GM21447 (cell line): ENCODE measurements around the gene ICOSLG.
"Not testable (repeated sequence)": the region's sequence is repeated elsewhere in the genome, so short reads cannot be mapped to it uniquely, and the experiment has no call there.

ENCODE experiments used
- ATAC-seq: cut with Tn5 transposase; IDR thresholded peaks from one replicate; pipeline ENCODE4 v1.9.1; 2021; ENCODE audit not compliant: unreplicated experiment

The ICOSLG gene

DNA sequence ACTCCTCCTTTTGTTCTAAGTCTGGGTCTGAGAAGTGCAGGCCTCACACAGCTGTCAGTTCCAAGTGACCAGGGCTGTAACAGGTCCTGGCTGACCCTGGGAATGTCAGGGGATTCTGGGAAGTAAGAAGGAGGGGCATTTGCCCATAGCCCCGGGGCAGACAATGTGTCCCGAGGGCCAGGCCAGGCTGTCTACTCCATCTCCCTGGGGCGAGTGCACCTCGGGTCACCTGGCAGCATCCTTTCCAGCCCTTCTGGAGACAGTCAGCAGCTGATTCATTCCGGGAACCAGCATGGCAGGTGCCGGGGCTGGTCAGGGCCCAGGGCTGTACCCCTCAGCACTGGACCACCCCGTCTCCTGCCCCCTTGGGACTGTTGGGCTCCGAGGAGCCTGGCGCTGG, 13.1 kb downstream of the ICOSLG start:
- ATAC-seq, result not testable (repeated sequence)

DNA sequence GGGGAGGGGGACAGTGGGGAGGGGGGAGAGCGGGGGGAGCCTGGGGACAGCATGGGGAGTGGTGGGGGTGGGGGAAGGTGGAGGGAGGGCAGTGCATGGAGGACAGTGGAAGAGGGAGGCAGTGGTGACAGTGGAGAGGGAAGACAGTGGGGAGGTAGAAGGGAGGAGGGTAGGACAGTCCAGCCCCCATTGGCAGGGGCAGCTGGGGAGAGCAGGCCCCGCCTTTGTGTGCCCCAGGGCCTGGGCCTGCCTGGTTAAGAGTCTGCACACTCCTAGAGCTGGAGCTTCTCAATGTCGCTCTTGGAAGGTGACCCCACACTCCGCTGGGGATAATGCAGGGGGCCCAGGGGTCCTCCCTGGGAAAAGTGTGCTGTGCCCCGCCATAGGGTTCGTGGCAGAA, 15.1 kb downstream of the ICOSLG start:
- not testable (repeated sequence) for ATAC-seq

DNA sequence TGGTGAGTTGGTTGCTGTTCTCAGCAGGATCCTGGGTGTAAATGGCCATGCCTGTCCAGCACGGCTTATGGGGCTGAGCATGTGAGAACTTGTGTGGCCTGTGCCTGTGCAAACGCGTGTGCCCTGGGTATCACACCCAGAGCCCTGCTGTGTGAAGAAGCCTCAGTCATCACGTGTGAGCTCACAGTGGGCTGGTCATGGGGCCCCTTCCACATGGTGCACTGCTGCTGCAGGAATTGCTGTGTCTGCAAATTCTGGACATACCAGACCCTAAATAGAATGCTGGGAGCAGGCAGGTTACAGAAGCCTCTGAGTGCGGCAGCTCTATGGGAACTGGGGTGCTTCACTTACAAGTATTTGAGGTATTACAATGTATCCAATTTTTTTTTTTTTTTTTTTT, 17.4 kb downstream of the ICOSLG start:
- not testable (repeated sequence) for ATAC-seq

DNA sequence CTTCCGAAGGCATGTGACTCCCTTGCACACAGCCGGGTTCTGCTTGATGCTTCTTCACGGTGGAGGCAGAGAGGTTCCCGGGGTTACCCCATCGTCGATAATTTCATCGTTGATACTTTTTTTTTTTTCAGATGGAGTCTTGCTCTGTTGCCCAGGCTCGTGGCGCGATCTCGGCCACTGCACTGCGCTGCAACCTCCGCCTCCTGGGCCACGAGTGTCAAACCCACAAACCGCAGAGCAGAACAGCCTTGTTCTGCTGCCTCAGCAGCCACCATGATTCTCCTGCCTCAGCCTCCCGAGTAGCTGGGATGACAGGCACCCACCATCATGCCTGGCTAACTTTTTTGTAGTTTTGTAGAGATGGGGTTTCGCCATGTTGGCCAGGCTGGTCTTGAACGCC, 20.1 kb downstream of the ICOSLG start:
- ATAC-seq, result not testable (repeated sequence)

DNA sequence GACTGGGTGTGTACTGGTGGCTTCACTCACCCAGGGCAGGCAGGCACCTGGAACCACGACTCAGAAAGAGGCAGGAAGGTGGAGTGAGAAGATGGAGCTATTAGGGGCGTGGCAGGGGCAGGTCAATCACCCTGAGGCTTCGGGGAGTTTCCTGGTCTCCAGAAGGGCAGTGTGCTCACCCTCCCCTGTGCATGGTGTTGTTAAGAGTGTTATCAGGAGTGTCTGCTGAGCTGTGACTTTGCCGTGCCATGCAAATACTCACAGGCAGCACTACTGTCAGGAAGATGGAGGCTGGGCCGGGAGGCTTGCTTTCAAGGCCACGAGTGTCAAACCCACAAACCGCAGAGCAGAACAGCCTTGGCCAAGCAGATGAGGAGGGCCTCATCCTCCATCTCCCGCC, 22.3 kb downstream of the ICOSLG start:
- ATAC-seq, result not testable (repeated sequence)

DNA sequence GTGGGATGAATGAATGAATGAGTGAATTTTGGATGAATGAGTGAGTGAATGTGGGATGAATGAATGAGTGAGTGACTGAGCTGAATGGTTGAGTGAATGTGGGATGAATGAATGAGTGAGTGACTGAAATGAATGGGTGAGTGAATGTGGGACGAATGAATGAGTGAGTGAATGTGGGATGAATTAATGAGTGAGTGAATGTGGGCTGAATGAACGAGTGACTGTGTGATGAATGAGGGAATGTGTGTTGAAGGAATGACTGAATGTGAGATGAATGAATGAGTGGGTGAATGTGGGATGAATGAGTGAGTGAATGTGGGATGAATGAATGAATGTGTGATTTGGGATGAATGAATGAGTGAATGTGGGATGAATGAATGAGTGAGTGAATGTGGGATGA, 28.8 kb downstream of the ICOSLG start:
- not testable (repeated sequence) for ATAC-seq

DNA sequence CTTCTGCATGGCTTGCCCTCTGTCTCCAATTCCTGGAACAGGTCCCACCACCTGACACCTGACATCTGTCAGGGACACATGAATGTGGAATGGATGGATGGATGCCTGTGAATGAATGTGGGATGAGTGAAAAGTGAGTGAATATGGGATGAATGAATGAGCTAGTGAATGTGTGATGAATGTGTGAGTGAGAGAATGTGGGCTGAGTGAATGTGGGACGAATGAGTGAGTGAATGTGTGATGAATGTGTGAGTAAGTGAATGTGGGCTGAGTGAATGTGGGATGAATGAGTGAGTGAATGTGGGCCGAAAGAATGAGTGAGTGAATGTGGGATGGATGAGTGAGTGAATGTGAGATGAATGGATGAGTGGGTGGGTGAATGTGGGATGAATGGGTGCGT, 29.2 kb downstream of the ICOSLG start:
- ATAC-seq, result not testable (repeated sequence)

DNA sequence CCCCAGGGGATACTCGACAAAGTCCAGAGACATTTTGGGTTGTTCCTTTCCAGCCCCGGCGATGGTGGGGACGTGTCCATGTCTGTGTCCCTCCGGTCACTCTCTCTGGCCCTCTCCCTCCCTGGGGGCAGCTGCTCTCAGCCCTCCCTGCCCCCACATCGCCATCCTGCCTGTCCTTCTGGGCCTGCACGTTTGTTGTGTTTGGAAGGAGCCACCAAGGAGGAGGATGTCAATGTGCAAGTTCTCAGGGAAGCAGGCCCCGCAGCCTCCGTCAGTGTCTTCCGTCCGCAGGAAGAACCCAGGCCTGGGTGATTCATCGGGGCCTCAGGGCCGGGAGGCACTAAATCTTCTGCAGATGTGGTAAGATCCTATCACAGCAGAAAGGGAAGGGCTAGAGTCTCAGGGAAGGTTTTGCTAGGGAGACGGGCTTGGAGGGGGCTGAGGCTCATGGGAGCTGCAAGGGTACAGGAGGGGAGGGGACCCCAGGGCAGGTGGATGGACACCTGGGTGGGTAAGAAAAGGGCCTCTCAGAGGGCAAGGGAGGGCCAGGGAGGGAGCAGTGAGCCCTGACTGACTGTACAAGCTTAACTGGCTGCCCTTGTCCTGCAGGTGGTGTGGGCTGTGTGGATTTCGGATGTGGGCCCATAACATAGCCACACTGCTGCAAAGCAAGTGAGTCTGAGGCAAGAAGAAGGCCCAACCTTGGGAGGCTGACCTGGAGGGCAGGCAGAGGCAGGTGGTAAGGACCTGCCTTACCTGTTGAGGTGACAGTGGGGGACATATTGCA, 32.7 kb downstream of the ICOSLG start:
- not testable (repeated sequence) for ATAC-seq

DNA sequence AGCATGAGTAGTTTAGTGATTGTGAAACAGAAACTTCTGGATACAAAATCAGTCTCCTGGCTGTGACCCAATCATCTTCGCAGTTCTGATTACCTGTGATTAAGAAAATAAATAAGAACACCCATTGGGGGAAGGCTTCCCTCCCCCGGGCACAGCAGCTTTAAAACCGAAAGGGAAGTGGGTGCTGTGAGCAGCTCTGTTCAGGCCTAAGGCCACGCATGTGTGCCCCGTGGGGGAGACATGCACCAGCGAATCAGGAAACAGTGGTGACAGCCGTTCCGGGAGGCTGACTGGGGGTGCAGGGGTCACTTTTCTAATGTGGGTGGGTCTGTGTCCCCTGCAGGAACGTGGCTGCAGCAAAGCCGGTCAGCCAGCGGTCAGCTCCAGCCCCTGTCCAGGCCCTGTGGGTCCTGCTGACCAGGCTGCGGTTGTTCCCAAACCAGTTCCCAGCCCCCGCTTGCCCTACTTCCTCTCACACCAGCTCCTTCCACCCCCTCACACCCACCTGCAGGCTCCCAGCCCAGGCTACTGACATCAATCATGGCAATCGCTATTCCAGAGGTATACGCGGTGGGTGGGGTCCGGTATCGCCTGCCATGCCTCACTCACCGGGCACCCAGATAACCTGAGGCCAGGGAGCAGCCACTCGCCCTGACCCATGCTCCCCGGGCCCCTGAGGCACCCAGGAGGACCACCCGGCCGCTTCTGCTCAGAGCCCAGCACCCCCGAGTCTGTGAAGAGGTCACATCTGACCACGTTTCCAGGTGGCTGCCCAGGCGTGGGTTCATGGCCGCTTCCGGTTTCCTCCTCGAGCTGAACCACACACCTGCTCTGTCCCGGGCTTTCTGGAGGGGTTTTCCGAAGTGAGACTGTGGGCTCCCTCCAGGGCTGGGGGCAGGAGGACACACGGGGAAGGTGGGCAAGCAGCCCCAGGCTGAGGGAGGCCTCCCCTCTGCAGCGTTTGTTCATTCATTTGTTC, 33.8 kb downstream of the ICOSLG start:
- peak; percentile 67 for ATAC-seq

DNA sequence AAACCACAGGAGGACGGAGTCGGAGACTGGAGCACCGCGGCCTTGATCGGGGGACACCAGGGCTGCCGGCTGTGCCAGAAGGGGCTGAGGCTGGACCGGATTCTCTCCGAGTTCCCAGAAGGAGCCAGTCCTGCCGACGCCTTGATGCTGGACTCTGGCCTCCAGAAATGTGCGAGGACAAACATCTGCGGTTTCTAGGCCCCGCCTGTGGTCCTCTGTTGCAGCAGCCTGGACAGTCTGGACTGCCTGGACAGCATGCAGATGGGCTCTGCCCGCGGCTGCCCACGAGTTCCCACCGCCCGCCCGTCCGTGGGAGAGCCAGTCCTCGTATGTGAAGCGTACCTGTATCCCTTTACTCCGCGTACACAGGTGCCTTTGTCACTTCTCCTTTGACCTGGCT, 34.6 kb downstream of the ICOSLG start:
- ATAC-seq, result not testable (repeated sequence)

DNA sequence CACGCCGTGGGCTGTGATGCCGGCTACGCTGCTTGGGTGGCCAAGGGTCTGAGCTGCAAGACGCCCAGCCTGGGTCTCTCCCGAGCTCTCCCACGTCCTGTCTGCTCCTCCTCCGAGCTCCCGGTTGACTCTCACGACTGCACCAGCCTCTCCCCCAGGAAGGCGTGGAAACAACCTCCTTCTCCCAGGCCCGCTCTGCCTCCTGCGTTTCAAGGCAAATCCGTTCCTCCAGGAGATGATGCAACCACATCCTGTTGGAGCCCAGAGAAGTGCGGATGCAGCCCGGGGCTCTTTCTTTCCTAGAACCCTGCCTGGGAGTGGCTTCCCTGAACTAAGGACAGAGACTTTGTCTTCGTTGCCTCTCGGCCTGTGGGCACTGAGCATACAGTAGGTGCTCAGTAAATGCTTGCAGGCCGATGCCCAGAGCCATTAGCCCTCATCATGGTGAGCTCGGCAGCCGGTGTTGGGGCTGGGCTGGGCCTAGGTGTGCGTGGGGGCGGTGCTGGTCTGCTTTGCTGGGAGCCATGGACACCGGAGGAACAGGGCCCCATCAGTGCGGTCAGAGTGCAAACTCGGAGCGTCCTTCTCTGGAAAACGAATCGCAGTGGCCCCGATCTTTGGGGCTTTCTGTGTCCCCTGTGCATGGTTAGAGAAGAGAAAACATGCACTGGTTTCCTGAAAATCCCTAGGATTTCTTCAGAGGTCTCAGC, 38.0 kb downstream of the ICOSLG start:
- not testable (repeated sequence) for ATAC-seq

DNA sequence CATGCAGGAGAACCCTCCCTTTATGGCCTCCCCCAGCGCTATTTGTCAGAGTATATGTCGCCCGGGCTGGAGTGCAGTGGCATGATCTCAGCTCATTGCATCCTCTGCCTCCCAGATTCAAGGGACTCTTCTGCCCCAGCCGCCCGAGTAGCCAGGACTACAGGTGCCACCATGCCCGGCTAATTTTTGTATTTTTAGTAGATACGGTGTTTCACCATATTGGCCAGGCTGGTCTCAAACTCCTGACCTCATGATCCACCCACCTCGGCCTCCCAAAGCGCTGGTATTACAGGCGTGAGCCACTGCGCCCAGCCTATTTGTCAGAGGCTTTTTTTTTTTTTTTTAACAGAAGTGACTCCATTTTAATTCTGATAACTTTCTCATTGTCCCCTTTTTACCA, 40.7 kb downstream of the ICOSLG start:
- not testable (repeated sequence) for ATAC-seq

DNA sequence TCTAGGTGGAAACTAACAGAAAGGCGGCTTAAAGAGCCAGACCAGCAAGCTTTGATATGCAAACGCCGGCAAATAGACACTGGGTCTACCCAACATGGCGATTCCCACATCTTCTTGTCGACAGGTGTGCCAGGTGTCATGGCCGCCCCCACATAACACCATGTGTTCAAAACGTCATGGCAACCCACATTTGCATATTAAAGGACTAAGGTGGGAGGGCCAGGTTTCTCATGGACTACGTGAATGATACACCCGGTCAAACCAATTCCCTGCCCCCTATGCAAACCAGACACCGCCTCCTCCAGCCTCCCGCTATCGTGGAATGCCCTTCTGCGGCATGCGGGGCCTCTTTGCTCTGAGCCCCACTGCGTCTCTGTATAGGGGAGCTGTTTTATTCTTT, 41.3 kb downstream of the ICOSLG start:
- ATAC-seq, result no peak

DNA sequence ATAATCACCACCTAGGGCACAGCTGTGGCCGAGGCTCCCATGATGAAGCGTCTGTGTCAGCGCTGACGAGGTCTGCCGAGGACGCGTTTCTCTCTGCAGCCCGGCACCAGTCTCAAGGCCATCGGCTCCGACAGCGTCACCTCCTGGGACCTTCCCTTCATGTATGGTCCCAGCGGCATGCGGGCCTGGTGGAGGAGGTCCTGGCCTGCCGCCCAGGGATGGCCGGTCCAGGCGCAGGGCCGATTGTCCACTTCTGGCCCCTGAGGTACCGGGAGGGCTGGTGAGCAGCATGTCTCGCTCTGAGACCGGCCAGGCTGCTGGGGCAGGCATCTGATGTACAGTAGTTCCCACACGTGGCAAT, 43.6 kb downstream of the ICOSLG start:
- ATAC-seq, result not testable (repeated sequence)

DNA sequence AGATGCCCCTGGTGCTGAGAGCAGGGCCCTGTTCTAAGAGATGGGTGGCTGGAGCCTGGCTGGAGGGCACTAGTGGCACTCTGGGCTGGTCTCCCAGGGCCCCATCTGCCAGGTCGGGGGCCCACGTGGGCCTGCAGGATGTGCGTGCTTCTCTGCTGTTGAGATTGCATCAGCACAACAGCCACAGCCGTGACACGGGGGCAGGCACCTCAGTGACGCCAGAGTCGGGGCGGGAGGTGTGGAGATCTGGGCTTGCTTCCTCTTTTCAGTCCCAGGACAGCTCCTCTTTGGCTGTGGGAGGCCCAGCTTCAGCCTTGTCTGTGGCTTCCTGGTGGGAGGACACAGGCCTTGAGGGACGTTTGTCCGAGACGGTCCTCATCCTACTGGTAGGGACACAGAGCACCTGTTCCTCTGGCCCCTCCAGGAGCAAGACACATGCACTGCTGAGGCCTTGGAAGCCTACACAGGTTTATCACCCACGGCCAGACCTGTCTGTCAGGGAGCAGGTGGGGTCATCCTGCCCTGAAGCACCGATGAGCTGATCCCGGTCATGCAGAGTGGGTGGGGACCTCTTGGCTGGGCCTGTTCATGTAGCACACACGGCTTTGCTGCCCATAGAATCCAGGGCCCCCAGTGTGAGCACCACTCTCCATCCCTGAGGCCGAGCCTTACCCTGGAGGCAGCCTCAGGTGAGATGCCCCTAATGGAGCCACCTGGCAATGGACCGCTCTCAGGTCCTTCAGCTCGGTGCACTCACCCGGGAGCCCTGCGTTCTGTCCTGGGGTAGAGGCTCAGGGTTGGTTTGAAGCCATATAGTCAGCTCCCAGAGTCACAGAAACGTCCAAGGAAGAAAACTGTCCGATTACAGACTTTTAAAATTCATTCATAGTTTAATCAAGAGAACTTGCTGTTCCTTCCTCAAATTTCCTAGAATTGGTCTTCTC, 44.3 kb downstream of the ICOSLG start:
- ATAC-seq, result not testable (repeated sequence)

DNA sequence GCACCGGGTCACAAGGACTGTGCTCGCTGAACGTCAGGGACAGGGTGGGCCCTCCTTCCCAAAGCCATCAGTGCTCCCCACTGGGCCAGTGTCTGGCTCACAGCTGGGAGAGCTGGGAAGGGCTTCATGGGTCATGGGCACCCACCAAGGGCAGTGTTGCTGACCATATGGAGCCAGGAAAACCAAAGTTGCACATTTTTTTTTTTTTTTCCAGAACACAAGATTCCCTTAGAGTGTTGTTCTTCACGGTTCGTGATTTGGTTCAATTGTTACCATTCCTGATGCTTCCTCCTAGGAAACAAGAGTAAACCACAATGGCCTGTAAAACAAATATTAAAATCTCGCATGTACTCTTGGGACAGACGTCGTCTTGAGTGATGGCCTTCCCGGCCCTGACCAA, 45.9 kb downstream of the ICOSLG start:
- ATAC-seq, result not testable (repeated sequence)

DNA sequence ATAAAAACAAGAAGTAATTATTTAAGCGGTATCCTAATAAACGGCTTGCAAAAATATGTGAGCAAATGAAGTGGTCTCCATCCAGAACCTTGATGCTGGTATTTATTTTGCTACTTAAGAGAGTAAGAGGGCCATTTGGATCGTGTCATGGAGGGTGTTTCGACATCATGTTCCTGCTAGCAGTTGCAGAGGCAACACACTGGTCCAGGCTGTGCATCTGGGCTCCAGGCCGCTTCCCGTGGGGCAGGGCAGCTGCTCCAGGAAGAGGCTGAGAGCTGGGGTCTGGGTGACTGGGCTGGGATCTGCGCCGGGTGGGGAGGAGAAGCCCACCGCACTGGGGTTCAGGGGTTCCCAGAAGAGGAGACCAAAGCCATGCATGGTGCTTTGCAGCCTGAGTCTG, 46.3 kb downstream of the ICOSLG start:
- not testable (repeated sequence) for ATAC-seq

DNA sequence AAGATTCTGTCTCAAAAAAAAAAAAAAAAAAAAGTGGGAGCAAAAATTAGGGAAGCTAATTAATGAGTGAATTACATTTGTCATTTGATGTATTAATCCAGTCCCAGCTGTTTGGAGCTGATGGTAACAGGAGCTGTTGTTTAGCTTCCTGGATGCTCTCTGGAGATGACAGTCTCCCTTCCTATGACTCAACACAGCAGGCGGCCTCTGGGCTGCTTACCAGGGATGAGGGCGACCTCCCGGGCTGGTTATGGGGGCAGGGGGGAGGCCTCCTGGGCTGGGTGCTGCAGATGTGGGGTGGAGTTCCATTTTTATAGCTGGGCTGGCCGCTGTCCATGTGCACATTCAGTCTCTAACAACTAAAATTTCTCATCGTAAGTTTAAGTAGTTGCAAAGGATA, 47.6 kb downstream of the ICOSLG start:
- not testable (repeated sequence) for ATAC-seq

DNA sequence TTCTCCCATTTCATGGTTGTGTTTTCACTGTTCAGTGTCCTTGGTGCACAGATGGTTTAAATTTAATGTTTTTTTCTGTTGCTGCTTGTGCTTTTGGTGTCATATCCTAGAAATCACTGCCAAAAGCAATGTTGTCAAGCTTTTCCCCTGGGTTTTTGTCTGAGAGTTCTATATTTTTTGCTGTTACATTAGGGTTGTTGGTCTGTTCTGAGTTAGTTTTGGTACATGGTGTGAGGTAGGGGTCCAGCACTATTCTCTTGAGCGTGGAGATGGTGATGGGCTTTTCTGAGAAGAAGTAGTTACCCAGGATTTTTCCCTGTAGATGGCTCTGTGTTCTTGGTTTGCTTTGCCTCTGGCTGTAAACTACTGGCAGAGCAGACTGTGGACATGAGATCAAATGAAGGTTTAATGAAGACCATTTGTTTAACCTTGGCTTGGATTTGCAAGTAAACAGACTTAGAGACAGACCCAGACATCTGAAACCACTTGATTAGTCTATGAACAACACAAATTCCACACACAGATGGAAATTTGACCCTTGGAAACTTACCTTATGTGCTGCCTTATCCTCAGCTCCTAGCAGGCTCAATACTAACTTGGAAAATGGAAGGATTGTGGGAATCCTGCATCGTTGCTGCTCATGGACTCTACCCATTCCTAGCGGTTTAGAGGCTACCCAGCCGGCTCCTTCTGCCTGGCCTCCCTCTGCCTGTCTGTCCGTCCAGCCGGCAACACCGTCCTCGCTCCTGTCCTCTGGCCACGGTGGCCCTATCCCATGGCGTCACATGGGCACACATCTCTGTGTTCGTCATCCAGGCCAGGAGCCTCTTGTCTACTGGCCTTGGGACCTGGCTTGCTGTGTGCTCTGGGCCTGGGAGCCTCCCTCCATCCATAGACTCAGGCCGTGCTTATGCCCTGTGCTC, 50.1 kb downstream of the ICOSLG start:
- not testable (repeated sequence) for ATAC-seq
